BJ (cell line): ENCODE measurements around the gene FAM170B. TPM values are rescaled to one million over a fixed set of nuclear protein-coding genes. Genes with fewer than 3 reads are reported as not detected.

Experiments
- CTCF ChIA-PET: fragments of 350-600 bp; formaldehyde crosslinking; extraction: SDS; loops from one replicate; lab custom pipeline; 2021; ENCODE audit warnings: antibody characterized with exemption, inconsistent platforms; lab: Yijun Ruan, JAX
- POLR2A ChIA-PET: fragments of 300-600 bp; sonication (Branson Sonifier 250); formaldehyde crosslinking; extraction: SDS; loops from one replicate; lab custom pipeline; 2021; ENCODE audit warnings: antibody characterized with exemption; lab: Charles Lee
- DNase-seq: peaks from one replicate; pipeline ENCODE4 v3.0.0-alpha.2; 2011; ENCODE audit warnings: low read depth
- H3K27me3 ChIP-seq: 2 replicates; pipeline ENCODE4 v1.6.0; 2011; ENCODE audit warnings: low read length; ENCODE audit not compliant: control insufficient read depth, insufficient read depth
- H3K36me3 ChIP-seq: 2 replicates; pipeline ENCODE4 v1.5.1; 2011; ENCODE audit warnings: low read length; ENCODE audit not compliant: control insufficient read depth, insufficient read depth
- H3K4me3 ChIP-seq: 2 replicates; pipeline ENCODE4 v1.5.1; 2011; ENCODE audit warnings: low read depth, mild to moderate bottlenecking, control low read depth, low read length
- CTCF ChIP-seq: IDR thresholded peaks from 2 replicates; pipeline ENCODE4 v1.5.1; 2011; ENCODE audit warnings: low read depth, mild to moderate bottlenecking, control low read depth, inconsistent platforms, low read length, moderate library complexity; ENCODE audit not compliant: insufficient read depth
- polyA plus RNA-seq: library from polyadenylated mRNA; depleted of rRNA; stranded (reverse); fragments of >200 nt; gene quantifications from 2 replicates; pipeline ENCODE4 v1.2.3, GENCODE V29; 2011

FAM170B gene
- polyA plus RNA-seq, 1 experiment: not detected

DNA sequence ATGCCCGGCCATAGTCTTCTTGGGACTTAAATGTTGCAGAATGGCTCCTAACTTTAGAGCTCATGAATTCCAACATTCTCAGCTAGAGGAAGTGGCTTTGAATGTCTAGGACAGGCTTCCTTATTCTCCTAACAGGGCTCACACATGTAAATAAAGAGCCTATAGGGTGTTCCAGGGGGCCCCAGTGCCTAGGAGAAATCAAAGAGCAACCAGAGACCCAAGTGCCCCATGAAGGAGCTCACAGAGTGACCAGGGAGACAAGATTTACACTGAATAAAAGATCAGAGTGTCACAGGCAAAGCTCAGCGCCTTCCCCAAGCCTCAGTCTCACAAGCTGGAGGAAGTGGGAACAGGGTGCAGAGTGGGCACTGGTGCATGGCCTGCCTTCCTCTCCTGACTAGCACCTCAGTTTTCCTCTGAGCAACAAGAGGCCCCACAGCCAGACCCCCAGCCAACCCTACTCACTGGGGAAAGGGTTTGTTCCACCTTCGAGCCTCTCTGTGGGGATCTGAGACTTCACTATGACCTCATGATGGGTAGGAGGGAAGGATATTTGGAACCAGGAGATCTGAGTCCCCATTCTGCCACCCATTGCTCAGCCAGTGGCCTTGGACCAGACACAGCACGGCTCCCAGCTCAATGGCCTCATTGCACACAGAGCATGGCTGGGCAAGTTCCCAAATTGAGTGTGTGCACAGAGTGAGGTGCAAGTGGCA, 38.4 kb upstream of the FAM170B start:
- no peak overlapping the region for H3K4me3 ChIP-seq
- CTCF ChIA-PET: interaction anchor here (3.9 kb wide), 1 partner anchor 10 kb away, joined by 17 read pairs; no protein-coding TSS in a partner anchor
- H3K27me3 ChIP-seq: no peaks in the 10 kb centered on the region
- H3K36me3 ChIP-seq: no peaks in the 10 kb centered on the region
- no peak for TF ChIP-seq CTCF
- POLR2A ChIA-PET: no interaction called here
- no peak for DNase-seq

DNA sequence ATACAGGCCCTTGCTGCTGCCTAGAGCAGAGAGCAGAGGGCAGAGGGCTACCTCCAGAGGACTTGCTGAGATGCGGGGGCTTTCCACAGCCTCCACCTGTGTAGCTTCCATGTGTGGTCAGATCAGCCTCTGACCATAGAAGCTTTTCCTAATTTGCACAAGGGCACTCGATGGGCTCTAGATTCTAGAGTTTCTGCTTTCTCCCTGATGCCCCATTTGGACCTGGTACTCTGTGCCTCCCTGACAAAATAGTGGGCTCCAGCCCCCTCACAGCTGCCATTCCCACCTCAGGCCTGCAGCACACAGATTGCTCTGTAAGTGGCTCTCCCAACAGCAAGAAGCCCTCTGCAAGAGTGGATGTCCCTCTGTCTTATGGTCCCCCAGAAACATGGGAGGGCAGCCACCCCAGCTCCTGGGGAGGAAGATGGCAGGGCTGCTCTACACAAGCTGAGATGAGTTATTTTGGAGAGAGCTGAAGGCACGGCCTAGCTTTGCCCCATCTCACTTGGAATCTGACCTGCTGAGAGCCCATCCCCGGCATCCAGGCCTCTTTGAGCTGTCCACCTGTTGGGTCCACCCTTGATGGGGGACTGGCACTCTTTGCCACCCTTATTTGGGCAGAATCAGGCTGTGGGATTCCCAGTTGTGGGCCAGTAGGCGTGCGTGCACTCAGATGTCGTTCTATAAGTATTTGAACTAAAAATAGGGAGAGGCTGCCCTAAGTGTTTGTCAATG, 37.7 kb upstream of the FAM170B start:
- Histone ChIP-seq H3K4me3 (no peak overlapping the region), H3K27me3 (no peaks in the 10 kb centered on the region), H3K36me3 (no peaks in the 10 kb centered on the region)
- TF ChIP-seq CTCF: no peak
- ChIA-PET CTCF (interaction anchor here (3.9 kb wide), 1 partner anchor 10 kb away, joined by 17 read pairs; no protein-coding TSS in a partner anchor), POLR2A (no interaction called here)
- DNase-seq: no peak

DNA sequence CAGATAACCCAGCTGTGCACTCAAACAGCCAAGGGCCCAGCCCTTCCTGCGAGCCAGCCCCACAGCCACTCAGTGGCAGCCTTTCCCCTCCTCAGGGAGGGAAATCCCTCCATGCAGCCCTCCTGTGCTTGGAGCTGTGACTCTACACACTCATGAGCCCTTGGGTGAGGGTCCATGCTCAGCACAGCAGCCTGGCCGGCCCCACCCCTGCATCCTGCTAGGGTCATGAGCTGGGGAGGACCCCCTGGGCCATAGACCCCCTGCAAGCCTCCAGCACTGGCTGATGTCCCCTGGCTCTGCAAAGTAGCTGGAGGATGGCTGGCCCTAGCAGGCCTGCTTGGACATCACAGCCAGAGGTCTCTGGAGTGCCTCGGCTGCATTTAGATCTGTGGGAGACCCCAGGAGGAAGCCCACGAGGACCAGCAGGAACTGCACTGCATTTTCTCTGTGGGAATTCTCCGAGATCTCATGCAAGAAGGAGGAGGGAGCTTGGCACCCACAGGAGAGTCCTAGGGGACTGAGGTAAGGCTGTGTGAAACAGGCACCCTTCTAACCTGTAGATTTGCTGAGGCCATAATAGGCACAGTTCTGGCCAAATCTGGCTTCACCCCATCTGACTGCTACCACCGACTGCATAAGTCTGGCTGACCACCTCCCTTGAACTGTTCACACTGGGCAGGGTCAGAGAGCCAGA, 37.0 kb upstream of the FAM170B start:
- no peak for TF ChIP-seq CTCF
- no peak overlapping the region for H3K4me3 ChIP-seq
- ChIA-PET POLR2A (no interaction called here), CTCF (interaction anchor here (3.9 kb wide), 1 partner anchor 9 kb away, joined by 17 read pairs; no protein-coding TSS in a partner anchor)
- H3K27me3 ChIP-seq: no peaks in the 10 kb centered on the region
- no peaks in the 10 kb centered on the region for H3K36me3 ChIP-seq
- DNase-seq: no peak

GRCh38 chr10:49169776-49170175, 36.0 kb upstream of the FAM170B start:
- Histone ChIP-seq H3K27me3 (no peaks in the 10 kb centered on the region), H3K36me3 (no peaks in the 10 kb centered on the region), H3K4me3 (no peak overlapping the region)
- DNase-seq: no peak
- POLR2A ChIA-PET: no interaction called here
- TF ChIP-seq CTCF: no peak
- CTCF ChIA-PET: interaction anchor here (3.9 kb wide), 1 partner anchor 8 kb away, joined by 17 read pairs; no protein-coding TSS in a partner anchor
